OCI-M1 (cell line): ENCODE measurements around the gene EIF4G3.
"Not testable (repeated sequence)": the region's sequence is repeated elsewhere in the genome, so short reads cannot be mapped to it uniquely, and the experiment has no call there.

Experiments used
- DNase-seq: peaks from one replicate; lab custom pipeline; 2025; lab: John Stamatoyannopoulos, UW

Gene EIF4G3

DNA sequence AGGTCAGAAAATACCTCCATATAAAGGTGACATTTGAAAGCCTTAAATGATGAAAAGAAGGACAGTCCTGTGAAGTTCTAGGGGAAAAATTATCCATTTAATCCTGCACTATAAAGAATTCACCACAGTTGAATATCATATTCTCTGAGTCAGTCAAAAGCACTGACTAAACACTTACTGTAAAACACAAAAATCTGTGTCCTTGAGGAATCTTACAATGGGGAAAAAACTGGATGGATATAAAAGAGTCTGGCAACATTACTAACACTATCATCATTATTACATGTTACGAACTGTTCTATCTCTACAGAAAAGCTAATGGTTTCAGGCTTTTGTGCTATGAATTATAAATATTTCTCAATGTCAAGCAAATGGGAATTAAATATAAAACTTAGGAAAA lies 347.2 kb downstream of the EIF4G3 start:
- DNase-seq = no peak

DNA sequence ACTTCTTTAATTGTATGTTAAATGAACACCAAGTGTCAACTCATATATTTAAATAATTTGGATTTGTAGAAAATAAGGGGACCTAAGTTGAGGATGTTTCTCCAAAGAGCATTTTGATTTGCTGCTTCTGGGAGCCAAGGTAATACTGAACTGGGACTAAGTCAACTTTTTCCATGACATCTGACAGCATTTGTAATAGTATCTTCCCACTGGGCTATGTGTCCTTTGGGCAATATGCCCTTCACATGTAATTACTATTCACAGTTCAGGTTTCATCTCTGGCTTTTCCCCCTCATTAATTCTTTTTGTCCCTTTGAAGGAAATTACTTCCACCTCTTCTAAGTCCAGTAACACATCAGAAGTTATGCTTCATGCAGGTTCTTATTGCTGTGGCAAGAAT lies 352.9 kb downstream of the EIF4G3 start:
- DNase-seq = no peak

DNA sequence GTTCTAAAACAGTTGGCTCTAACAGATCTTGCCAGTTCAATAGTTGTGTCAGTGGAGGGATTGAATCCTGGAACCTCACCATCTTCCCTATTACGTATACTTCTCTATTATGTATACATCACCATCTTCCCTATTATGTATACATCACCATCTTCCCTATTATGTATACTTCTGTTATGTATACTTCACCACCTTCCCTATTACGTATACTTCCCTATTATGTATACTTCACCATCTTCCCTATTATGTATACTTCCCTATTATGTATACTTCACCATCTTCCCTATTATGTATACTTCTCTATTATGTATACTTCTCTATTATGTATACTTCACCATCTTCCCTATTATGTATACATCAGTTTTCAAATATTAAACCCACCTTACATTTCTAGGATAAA lies 355.2 kb downstream of the EIF4G3 start:
- no peak for DNase-seq

DNA sequence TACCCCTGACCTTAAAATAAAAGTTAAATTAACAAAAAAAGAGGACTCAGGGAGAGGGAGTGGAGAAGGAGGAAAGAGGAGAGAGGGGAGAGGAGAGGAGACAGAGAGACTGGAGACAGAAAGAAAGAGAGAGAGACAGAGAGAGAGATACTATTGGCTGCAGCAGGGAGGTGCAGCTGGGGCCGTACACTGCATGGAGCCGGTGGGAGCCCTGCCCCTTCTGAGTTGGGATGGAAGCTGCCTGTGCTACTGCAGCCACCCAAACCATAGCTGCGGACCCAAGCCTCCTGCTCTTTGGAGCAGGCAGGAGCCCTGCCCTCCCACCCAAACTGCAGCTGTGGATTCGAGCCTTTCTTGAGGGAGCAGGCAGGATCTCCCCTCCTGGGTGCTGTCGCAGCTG lies 356.9 kb downstream of the EIF4G3 start:
- DNase-seq = no peak

DNA sequence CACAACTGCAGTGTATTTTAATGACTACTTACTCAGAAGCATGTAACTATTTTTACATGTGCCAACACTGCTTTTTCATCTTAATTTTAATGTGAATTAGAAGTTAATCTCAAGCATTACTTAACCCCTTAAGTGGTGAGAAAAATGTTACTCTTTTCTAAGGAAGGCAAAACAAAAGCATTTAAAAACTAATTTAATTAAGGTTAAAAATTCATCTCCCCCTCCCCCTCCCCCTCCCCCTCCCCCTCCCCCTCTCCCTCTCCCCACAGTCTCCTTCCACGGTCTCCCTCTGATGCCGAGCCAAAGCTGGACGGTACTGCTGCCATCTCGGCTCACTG lies 362.2 kb downstream of the EIF4G3 start:
- no peak for DNase-seq

DNA sequence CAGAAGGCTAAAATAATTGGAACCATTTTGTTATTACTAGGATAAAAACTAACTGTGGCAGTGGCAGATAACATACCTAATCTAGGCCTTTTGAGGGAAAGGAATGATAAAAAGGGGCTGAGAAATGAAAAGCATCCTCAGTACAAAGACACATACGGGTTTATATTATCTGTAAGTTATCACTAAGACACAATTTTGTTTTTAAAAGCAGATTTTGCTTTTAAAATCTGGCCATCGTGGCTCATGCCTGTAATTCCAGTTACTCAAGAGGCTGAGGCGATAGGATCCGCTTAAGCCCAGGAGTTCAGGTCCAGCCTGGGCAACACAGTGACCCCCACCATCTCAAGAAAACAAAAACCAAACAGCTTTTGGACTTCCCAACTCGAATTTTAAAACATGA lies 364.8 kb downstream of the EIF4G3 start:
- DNase-seq = no peak

DNA sequence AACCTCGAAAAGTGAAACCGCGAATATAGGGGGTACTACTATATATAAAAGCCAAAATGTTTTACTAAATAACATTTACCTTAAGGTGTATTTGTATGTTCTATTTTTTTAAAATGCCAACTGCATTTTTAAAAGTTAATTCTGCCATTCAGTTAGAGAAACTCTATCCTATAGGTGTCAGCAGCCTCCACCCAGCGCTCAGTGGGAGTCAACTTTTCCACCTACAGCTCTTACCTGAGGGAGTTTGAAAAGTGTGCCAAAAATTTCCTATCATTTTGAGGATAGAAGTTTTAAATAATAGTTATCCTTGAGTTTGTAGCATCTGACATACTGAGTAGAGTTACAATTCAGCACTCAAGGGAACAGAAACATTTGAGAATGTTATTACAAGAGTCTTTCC lies 383.5 kb downstream of the EIF4G3 start:
- no peak for DNase-seq

DNA sequence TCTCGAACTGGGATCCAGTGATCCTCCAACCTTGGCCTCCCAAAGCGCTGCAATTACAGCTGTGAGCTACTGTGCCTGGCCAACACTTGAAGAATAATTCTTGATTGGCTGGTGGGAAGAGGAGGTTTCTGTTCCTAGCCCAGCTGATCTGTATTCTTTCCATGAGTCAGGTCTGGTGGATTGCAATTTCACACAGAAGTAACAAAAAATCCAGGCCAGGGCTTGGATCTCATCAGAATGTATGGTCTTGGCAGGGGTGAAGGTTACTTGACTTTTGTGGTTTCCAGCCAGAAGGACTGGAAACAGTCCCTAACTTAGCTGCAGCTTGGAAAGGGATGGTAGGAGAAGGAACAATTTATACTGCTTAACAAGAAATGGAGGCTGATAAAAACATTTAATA lies 384.5 kb downstream of the EIF4G3 start:
- DNase-seq = peak; percentile 14

DNA sequence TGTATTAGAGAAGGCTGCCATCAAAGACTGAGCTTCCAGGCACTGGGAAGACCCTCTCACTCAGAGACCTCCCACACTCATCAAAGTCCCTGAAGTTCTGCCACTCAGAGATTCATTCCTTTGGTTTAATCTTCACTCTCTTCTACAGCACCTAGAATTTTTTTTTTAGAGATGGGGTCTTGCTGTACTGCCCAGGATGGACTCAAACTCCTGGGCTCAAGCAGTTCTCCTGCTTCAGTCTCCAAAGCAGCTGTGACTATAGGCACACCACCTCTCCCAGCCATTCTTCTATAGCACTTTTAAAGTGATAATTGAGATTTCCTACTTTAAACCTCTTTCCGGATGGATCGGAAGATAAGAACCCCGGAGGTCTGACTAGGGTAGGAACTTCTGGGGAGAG lies 385.9 kb downstream of the EIF4G3 start:
- DNase-seq = no peak

DNA sequence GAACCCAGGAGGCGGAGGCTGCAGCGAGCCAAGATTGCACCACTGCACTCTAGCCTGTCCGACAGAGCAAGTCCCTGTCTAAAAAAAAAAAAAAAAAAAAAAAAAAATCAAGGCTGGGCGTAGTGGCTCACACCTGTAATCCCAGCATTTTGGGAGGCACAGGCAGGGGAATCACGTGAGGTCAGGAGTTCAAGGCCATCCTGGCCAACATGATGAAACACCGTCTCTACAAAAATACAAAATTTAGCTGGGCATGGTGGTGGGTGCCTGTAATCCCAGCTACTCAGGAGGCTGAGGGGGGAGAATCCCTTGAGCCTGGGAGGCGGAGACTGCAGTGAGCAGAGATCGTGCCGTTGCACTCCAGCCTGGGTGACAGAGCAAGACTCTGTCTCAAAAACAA lies 387.1 kb downstream of the EIF4G3 start:
- not testable (repeated sequence) for DNase-seq

DNA sequence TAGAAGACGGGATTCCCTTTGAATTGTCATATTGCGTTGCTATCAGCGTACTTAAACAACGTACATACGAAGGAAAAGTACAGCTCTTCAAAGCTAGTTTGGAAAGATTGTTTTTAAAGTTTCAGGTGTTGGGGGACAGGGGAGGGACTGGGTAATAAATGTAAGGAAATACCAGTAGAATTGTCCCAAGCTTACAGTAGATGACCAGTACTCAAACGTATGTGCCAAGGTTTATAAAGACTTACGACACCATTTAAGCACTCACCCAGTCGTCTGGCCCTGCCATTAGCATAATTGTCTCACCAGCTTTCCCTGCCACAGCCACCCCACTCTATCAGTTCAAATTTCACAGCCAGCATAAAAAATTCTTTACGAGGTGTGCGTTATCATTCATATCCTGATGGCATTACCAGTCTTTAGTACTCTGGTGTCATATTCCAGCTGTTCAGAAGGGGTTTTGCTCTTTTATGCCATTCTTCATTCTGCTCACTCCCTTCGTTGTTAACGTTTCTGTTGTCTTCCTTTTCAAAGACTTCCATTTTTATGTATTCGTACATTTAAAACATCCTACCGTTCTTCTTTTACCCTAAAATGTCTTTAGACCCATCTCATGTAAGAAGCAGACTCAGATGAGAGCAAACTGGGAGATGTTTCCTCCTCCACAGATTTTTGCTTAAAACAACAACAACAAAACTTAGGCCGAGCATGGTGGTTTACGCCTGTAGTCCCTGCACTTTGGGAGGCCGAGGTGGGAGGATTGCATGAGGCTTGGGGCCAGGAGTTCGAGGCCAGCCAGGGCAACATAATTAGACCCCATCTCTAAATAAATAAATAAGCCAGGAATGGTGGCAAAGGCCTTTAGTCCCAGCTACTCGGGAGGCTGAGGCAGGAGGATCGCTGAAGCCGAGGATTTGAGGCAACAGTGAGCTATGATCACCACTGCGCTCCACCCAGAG lies 388.6 kb downstream of the EIF4G3 start:
- DNase-seq = peak; percentile 72

DNA sequence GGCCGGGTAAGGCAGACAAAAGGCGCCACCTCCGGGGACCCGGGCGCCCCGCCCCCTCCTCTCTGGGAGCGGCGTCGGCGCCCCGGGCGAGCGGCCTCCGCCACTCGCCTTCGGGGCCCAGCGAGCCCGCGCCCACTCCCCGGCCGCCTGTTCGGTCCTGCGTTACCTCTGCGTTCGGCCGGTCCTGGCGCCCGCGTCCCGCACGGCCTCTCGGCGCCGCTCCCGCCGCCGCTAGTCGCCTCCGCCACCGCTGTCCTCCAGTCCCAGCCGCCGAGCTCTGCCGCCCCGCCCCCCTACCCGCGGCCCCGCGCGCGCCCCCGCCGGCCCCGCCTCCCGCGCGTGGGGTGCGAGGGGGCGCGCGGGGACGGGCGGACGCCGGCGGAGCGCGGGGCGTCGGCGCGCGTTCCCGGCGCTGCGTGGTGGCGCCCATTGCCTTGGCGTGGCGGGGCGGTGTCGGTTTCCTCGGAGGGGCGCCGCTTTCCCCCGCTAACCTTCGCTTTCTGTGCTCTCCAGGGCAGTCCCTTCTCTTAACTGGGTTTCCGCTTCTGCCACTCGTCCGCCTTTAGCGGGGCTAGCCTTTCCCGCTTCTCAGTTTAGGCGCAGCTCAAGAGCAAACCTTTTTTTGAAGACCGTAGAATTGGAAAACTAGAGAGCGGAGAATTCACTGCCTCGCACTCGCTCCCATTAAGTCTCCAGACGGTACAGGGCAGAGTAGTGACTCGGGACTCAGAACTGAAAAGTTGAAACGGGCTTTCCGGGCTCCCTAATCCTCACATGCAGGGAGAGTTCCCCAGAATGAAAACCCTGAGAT lies 389.5 kb downstream of the EIF4G3 start, which contains the start of gene HP1BP3:
HP1BP3 (minus strand) TSS at position 279 of the 811 bp plus-strand sequence. CDS start 6,867 bp downstream, outside the sequence.
- peak; percentile 86 for DNase-seq

DNA sequence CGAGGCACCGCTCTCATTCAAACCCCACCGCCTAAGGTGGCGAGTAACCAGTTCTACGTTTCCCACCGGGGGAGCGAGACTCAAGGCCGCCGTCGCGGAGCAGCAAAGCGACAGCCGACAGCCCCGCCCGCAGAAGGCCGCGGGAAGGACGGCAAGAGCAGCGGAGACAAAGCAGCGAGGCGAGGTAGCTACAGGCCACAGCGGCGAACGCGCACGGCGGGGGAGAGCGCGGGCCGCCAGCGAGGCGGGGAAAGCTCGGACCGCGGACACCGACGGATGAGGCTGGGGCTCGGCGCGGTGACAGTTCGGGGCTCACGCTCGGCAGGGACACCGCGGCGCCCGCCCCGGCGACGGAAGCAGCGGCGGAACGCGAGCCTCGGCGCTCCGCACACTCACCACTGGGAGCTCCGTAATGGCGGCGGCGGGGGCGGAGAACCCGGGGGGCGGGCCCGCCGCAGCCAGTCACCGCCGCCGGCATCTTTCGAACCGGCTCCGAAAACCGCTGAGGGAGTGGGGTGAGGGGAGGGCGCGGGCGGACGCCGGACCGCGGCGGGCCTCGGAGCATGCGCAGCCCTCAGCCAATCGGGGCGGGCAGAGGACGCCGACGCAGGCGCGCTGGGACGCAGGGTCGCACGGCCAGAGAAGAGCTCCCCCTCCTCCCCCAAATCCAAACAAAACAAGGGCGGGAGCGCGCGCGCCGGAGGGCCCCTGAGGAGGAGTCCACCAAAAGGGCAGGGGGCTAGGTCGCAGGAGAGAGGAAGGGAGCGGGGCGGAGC lies 390.3 kb downstream of the EIF4G3 start:
- DNase-seq = peak; percentile 97

DNA sequence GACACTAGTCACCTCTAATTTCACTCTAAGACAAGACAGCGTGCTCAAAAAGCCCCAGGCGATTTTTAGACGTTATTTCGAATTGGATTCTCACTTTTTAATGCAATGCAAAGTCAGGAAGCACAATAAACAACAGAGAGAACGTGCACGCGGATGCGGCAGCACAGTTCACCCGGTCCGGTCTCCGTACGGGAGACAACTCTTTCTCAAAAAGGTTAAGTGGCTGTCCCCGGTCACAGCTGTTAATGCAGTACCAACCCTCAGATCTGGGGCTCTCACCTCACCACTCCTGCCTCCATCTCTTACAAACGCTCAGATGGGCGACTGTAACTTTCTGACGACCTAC lies 390.8 kb downstream of the EIF4G3 start:
- DNase-seq = peak; percentile 62

DNA sequence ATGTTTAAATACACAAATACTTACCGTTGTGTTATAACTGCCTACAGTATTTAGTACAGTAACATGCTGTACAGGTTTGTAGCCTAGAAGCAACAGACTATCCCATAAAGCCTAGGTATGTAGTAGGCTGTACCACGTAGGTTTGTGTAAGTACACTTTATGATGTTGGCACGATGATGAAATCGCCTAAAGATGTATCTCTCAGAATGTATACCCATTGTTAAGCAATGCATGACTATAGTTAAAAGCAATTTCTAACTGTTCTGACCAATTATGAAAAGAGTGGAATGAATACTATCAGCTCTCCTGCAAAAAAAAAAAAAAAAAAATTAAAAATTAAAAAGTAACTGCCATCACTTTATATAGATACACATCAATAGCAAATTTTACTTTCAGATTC lies 401.0 kb downstream of the EIF4G3 start:
- DNase-seq = no peak

DNA sequence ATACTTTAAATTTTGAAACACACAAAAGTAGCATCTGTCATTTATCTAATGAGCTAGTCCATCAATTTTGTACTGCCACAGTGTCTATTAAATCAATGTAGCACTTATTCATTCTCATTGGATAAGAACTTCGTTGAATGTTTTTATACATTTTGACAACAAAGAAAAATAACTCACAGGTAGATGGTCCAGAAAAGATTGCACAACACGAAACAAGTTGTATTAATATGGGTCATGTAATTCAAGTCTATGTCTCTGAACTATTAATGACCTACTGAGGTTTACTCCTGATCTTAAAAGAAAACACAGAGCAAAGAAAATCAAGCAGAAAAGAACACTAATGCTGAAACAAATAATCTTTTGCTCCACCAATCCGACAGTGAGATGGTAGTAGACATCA lies 404.9 kb downstream of the EIF4G3 start:
- no peak for DNase-seq

DNA sequence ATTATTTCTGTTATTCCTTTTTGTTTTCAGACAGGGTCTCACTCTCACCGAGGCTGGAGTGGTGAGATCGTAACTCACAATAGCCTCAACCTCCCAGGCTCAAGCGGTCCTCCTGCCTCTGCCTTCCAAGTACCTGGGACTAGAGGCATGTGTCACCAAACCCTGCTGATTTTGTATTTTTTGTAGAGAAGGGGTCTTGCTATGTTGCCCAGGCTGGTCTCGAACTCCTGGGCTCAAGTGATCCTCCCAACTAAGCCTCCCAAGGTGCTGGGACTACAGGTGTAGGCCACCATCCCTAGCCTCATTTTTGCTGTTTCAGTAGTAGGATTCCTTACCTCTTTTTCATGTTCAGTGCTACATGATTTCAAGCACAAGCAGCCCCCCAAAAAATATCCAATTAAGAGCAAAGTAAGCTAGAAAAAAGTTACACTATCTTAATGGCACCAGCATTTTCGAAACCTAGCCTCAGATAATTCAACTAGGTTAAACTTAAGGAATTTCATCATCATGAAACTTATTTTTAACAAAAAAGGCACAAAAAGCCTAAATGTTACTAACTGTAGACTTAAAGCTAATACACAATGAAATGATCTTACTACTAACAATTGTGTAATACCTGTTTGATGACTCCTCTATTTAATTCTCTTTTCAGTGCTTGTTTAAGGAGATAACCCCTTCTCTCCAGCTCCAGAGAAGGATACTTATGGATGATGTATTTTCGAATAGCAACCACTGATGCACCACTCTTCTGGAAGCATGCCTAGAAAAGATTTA lies 406.2 kb downstream of the EIF4G3 start:
- DNase-seq = no peak

DNA sequence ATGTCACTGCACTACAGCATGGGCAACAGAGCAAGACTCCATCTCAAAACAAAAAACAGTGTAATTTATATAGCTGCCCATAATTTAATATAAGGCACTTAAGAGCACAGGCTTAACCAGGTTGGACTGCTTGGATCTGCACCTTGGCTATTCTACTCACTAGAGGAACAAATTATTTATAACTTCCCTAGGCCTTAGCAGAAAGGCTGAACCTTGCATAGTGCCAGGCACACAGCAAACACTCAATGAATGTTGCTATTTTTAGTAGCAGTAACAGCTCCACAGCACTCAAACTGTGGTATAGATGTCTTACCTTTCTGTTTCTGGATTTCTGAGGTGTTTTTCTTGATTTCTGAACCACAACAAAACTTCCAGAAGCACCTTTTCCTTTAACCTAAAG lies 409.4 kb downstream of the EIF4G3 start:
- DNase-seq = no peak

DNA sequence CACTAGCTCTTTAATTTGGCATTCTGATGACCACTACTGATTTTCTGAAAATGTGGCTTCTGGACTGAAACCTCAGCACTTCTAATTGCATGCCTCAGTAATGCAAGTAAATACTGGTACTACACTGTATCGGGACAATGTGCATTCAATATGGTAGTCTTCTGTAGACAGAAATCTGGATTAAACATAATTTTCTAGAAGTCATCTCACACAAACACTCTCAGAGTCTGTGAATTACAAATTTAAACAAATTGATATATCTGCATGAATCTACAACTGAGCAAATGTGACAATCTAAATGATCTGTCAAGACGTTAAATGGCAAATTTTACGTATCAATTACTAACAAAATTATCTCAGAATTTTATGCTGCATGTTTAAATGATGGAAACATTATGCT lies 413.3 kb downstream of the EIF4G3 start:
- DNase-seq = no peak

DNA sequence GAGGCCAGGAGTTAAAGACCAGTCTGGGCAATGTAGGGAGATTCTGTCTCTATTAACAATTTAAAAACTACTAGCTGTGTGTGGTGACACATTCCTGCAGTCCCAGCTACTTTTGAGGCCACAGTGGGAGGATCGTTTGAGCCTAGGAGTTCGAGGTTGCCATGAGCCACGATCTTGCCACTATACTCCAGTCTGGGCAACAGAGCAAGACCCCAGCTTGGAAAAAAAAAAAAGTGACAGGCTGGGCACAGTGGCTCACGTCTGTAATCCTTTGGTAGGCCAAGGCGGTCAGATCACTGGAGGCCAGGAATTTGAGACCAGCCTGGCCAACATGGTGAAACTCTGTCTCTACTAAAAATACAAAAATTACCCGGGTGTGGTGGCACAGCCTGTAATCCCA lies 416.4 kb downstream of the EIF4G3 start:
- no peak for DNase-seq
